Right forelimb (tissue), 1 donor: ENCODE results near the gene HSPD1.
"Not testable (repeated sequence)": the region's sequence is repeated elsewhere in the genome, so short reads cannot be mapped to it uniquely, and the experiment has no call there.

Experiments used
- DNase-seq: peaks from one replicate; pipeline ENCODE4 v3.0.0-alpha.2; 2018

Gene HSPD1

GRCh38 chr2:197495433-197496134, 4.1 kb downstream of the HSPD1 start:
- no peak for DNase-seq

- no peak for DNase-seq
Measured at GRCh38 chr2:197487385-197487784, 12.3 kb downstream of the HSPD1 start.

GRCh38 chr2:197486175-197486574, 13.5 kb downstream of the HSPD1 start:
- DNase-seq, result no peak

- DNase-seq, result not testable (repeated sequence)
Measured at GRCh38 chr2:197484248-197484647, 15.4 kb downstream of the HSPD1 start.

GRCh38 chr2:197480165-197481036, 19.2 kb downstream of the HSPD1 start:
- no peak for DNase-seq

GRCh38 chr2:197477797-197478196, 21.8 kb downstream of the HSPD1 start:
- no peak for DNase-seq

- no peak for DNase-seq
Measured at GRCh38 chr2:197472166-197472565, 27.5 kb downstream of the HSPD1 start.

- no peak for DNase-seq
Measured at GRCh38 chr2:197464175-197464574, 35.5 kb downstream of the HSPD1 start.

- DNase-seq, result no peak
Measured at GRCh38 chr2:197461057-197461456, 38.6 kb downstream of the HSPD1 start.

GRCh38 chr2:197460649-197461048, 39.0 kb downstream of the HSPD1 start:
- DNase-seq, result no peak

- DNase-seq, result no peak
Measured at GRCh38 chr2:197455428-197455827, 44.2 kb downstream of the HSPD1 start.

GRCh38 chr2:197454923-197455322, 44.7 kb downstream of the HSPD1 start:
- no peak for DNase-seq

- DNase-seq, result no peak
Measured at GRCh38 chr2:197453914-197454398, 45.7 kb downstream of the HSPD1 start.

GRCh38 chr2:197453123-197453913, 46.3 kb downstream of the HSPD1 start, which contains the start of gene COQ10B:
Gene COQ10B, plus strand, starts transcription at chr2:197453552. Its CDS starts 9 bp downstream, at chr2:197453561.
- peak; percentile 99 for DNase-seq

- no peak for DNase-seq
Measured at GRCh38 chr2:197452754-197453122, 46.9 kb downstream of the HSPD1 start.

- not testable (repeated sequence) for DNase-seq
Measured at GRCh38 chr2:197450935-197451358, 48.7 kb downstream of the HSPD1 start.

GRCh38 chr2:197450465-197450864, 49.2 kb downstream of the HSPD1 start:
- no peak for DNase-seq

GRCh38 chr2:197446844-197447243, 52.8 kb downstream of the HSPD1 start:
- DNase-seq, result no peak

GRCh38 chr2:197445746-197446145, 53.9 kb downstream of the HSPD1 start:
- DNase-seq, result no peak

- DNase-seq, result no peak
Measured at GRCh38 chr2:197442857-197443256, 56.8 kb downstream of the HSPD1 start.

GRCh38 chr2:197437380-197437779, 62.3 kb downstream of the HSPD1 start:
- DNase-seq, result no peak
